Measurements from ENCODE around the gene CSKMT. TPM values are rescaled to one million over a fixed set of nuclear protein-coding genes. Genes with fewer than 3 reads are reported as not detected.
A peak's percentile ranks its signal among the peaks of the same experiment; 100 is the strongest.
"Not testable (repeated sequence)": the region's sequence is repeated elsewhere in the genome, so short reads cannot be mapped to it uniquely, and the experiment has no call there.

The CSKMT gene
- polyA plus RNA-seq, 1 experiment, result 6.6 TPM

- Histone ChIP-seq H3K4me3 (ENCODE audit: low read depth, low read length) (no peak overlapping the region), H3K36me3 (ENCODE audit: control insufficient read depth, insufficient read depth, low read length) (peaks cover 15% of the 10 kb centered on the region), H3K27me3 (ENCODE audit: control insufficient read depth, insufficient read depth, low read length) (no peaks in the 10 kb centered on the region)
- TF ChIP-seq CTCF (IDR thresholded peaks at IDR 0.05; ENCODE audit: insufficient read depth, low read depth, low read length), result no peak
- no peak for DNase-seq (ENCODE audit: low read depth)
- POLR2A ChIA-PET, result no interaction called here
- CTCF ChIA-PET, result interaction anchor here (1.0 to 2.0 kb wide), 4 partner anchors 13 to 274 kb away, joined by 3 to 9 read pairs (median 5); no protein-coding TSS in a partner anchor
These were observed 2.3 kb downstream of the CSKMT start for GRCh38 chr11:62667460-62667859.

DNA sequence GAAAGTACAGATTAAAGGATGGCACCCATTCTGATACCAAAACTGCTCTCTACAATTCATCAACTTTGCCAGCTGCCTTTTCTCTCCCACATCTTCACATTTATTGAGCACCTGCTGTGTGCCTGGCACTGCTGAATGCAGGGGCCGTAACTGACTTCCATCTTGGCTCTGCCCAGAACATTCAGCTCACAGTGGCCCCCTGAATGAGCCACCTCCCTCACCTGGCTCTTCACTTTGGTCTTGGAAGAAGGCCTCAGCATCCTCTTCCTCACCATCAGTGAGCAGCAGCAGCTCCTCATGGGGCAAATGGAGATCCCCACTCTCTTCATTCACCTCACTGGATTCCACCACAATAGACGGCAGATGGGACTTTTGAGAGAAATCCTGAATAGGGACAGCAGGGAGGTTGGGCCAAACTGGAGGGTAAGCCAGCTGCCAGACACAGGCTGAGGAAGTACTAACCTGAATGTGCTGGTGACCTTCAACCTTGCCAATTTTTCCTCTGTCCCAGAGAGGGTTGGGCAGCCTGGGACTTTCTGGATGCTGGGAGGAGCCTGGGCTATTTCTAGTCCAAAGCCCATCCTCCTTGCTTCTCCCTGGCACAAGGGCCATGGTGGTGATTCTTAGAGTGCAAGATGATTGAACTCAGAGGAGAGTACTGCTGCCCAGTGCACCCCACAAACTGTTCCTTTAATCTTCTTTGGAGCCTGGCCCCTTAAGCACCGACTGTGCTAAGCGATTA is 4.5 kb downstream of the CSKMT start:
- DNase-seq (ENCODE audit: low read depth), result no peak
- Histone ChIP-seq H3K4me3 (ENCODE audit: low read depth, low read length) (no peak overlapping the region), H3K36me3 (ENCODE audit: control insufficient read depth, insufficient read depth, low read length) (peaks cover 15% of the 10 kb centered on the region), H3K27me3 (ENCODE audit: control insufficient read depth, insufficient read depth, low read length) (no peaks in the 10 kb centered on the region)
- POLR2A ChIA-PET, result interaction anchor here (0.6 kb wide), 1 partner anchor 233 kb away, joined by 3 read pairs; no protein-coding TSS in a partner anchor
- no peak for TF ChIP-seq CTCF (IDR thresholded peaks at IDR 0.05; ENCODE audit: insufficient read depth, low read depth, low read length)
- CTCF ChIA-PET, result interaction anchor here (2.0 to 3.4 kb wide), 3 partner anchors 11 to 25 kb away, joined by 9 to 15 read pairs (median 15); no protein-coding TSS in a partner anchor

DNA sequence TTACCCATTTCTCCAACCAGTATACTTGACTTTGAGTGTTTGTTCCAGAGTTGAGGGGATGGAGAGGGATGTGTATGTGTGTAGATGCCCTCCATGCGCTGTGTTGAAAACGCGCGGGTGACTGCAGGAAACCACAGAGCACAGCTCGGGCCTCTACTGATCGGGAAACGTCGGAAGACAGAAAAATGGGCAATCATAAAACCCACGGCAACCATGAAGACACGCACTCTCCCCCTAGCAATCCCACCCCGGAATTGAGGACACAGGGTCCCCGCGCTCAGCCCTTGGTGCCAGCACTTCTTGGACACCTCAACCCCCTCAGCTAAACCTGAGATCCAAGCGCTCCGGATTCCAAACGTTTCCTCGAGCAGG is 6.1 kb downstream of the CSKMT start:
- CTCF ChIA-PET, result interaction anchor here (1.0 to 3.4 kb wide), 5 partner anchors 10 to 37 kb away, joined by 3 to 15 read pairs (median 5); partner anchors contain the start of genes BSCL2, GNG3 and LRRN4CL
- no peak for DNase-seq (ENCODE audit: low read depth)
- no peak for TF ChIP-seq CTCF (IDR thresholded peaks at IDR 0.05; ENCODE audit: insufficient read depth, low read depth, low read length)
- Histone ChIP-seq H3K27me3 (ENCODE audit: control insufficient read depth, insufficient read depth, low read length) (no peaks in the 10 kb centered on the region), H3K4me3 (ENCODE audit: low read depth, low read length) (peak overlapping the region; percentile 78), H3K36me3 (ENCODE audit: control insufficient read depth, insufficient read depth, low read length) (peaks cover 15% of the 10 kb centered on the region)
- POLR2A ChIA-PET, result no interaction called here

- TF ChIP-seq CTCF (IDR thresholded peaks at IDR 0.05; ENCODE audit: insufficient read depth, low read depth, low read length), result no peak
- ChIA-PET POLR2A (interaction anchor here (0.6 to 0.8 kb wide), 2 partner anchors 18 to 668 kb away, joined by 3 to 4 read pairs; partner anchors contain the start of gene LRRN4CL), CTCF (interaction anchor here (1.0 to 3.4 kb wide), 5 partner anchors 9 to 36 kb away, joined by 3 to 15 read pairs (median 5); partner anchors contain the start of genes BSCL2, GNG3 and LRRN4CL)
- no peak for DNase-seq (ENCODE audit: low read depth)
- Histone ChIP-seq H3K4me3 (ENCODE audit: low read depth, low read length) (peak within 1 kb of the TSS; percentile 78), H3K27me3 (ENCODE audit: control insufficient read depth, insufficient read depth, low read length) (no peaks in the 10 kb centered on the region), H3K36me3 (ENCODE audit: control insufficient read depth, insufficient read depth, low read length) (peaks cover 15% of the 10 kb centered on the region)
These were observed 6.7 kb downstream of the CSKMT start, which contains the start of the genes LBHD1 and UQCC3 for GRCh38 chr11:62671608-62672389. Gene LBHD1, minus strand, starts transcription at chr11:62672267. Its CDS starts 2,236 bp downstream, at chr11:62670031. Gene UQCC3, plus strand, starts transcription at chr11:62671673. Its CDS starts 73 bp downstream, at chr11:62671746.

- H3K36me3 ChIP-seq (ENCODE audit: control insufficient read depth, insufficient read depth, low read length), result peaks cover 17% of the 10 kb centered on the region
- POLR2A ChIA-PET, result interaction anchor here (0.6 kb wide), 1 partner anchor 34 kb away, joined by 3 read pairs; the partner anchor contains the start of genes BSCL2 and GNG3
- H3K27me3 ChIP-seq (ENCODE audit: control insufficient read depth, insufficient read depth, low read length), result no peaks in the 10 kb centered on the region
- CTCF ChIA-PET, result interaction anchor here (0.8 to 3.4 kb wide), 3 partner anchors 8 to 29 kb away, joined by 3 to 15 read pairs (median 3); no protein-coding TSS in a partner anchor
- no peak overlapping the region for H3K4me3 ChIP-seq (ENCODE audit: low read depth, low read length)
- DNase-seq (ENCODE audit: low read depth), result no peak
- TF ChIP-seq CTCF (IDR thresholded peaks at IDR 0.05; ENCODE audit: insufficient read depth, low read depth, low read length), result no peak
These were observed 8.0 kb downstream of the CSKMT start for GRCh38 chr11:62673196-62673525.

GRCh38 chr11:62675415-62675814 is 10.3 kb downstream of the CSKMT start:
- ChIA-PET POLR2A (interaction anchor here (1.3 kb wide), 1 partner anchor 10 kb away, joined by 18 read pairs; the partner anchor contains the start of genes C11orf98 and CSKMT), CTCF (interaction anchor here (0.7 to 1.2 kb wide), 2 partner anchors 15 to 197 kb away, joined by 3 to 4 read pairs; no protein-coding TSS in a partner anchor)

More at GRCh38 chr11:62675415-62675814, 10.3 kb downstream of the CSKMT start:
- H3K27me3 ChIP-seq (ENCODE audit: control insufficient read depth, insufficient read depth, low read length); DNase-seq (ENCODE audit: low read depth); H3K4me3 ChIP-seq (ENCODE audit: low read depth, low read length): not testable (repeated sequence)
- peaks cover 13% of the 10 kb centered on the region for H3K36me3 ChIP-seq (ENCODE audit: control insufficient read depth, insufficient read depth, low read length)

Measured in BJ (cell line).